B cell (primary cell): ENCODE data around the gene MAPRE2. TPM values are rescaled to one million over a fixed set of nuclear protein-coding genes. Genes with fewer than 3 reads are reported as not detected.

Experiments
- ATAC-seq: fragments of 200-7000 bp; cut with Tn5 transposase; one replicate; pipeline ENCODE4 v1.10.0; 2021; ENCODE audit warnings: low read depth, mild to moderate bottlenecking, moderate number of reproducible peaks, moderate library complexity
- CTCF ChIA-PET: fragments of 350-600 bp; sonication (Branson Sonifier 250); formaldehyde crosslinking; loops from one replicate; lab custom pipeline; 2021; ENCODE audit warnings: antibody characterized with exemption, inconsistent platforms; lab: Charles Lee
- POLR2A ChIA-PET: fragments of 350-600 bp; sonication (Branson Sonifier 250); formaldehyde crosslinking; loops from one replicate; lab custom pipeline; 2021; ENCODE audit warnings: antibody characterized with exemption; lab: Charles Lee
- DNase-seq: peaks from one replicate; pipeline ENCODE4 v3.0.0; 2013
- H2AFZ ChIP-seq: 2 replicates; pipeline ENCODE4 v1.6.1; 2012; ENCODE audit warnings: mild to moderate bottlenecking, low read depth, low read length; ENCODE audit not compliant: insufficient read depth, poor library complexity, severe bottlenecking
- H3K27ac ChIP-seq, 2 donors: 1 replicate in 1 of 2; 2 replicates in 1 of 2; pipeline ENCODE4 v1.5.1; 2012 to 2013; ENCODE audit warnings: low read length in 2 of 2, mild to moderate bottlenecking in 2 of 2, moderate library complexity in 1 of 2
- H3K27me3 ChIP-seq, 4 experiments: fragments of 200-600 bp in 1 of 4; sonication (generic) in 1 of 4; replicated peaks in 1 of 4; 1 replicate in 2 of 4; 2 replicates in 2 of 4; pipeline versions ENCODE4 v1.6.1 to v1.7.0; 2013 to 2016; ENCODE audit warnings: low read length in 3 of 4, mild to moderate bottlenecking in 2 of 4, mixed read lengths in 1 of 4, moderate library complexity in 1 of 4; ENCODE audit not compliant: insufficient read depth in 4 of 4, control insufficient read depth in 3 of 4; ENCODE audit errors: control extremely low read depth in 1 of 4
- H3K36me3 ChIP-seq, 2 experiments: replicated peaks in 1 of 2; 1 replicate in 1 of 2; 2 replicates in 1 of 2; pipeline versions ENCODE4 v1.6.1 to v1.7.1; 2013; ENCODE audit warnings: low read length in 1 of 2; ENCODE audit not compliant: insufficient read depth in 2 of 2, control insufficient read depth in 1 of 2; ENCODE audit errors: control extremely low read depth in 1 of 2, extremely low read depth in 1 of 2
- H3K4me1 ChIP-seq, 2 donors: fragments of 200-600 bp in 1 of 2; sonication (generic) in 1 of 2; 1 replicate in 1 of 2; 2 replicates in 1 of 2; pipeline versions ENCODE4 v1.5.1 to v1.6.1; 2013 to 2017; ENCODE audit warnings: low read length in 2 of 2; ENCODE audit not compliant: control insufficient read depth in 2 of 2, insufficient read depth in 2 of 2
- H3K4me2 ChIP-seq: replicated peaks from 2 replicates; pipeline ENCODE3; 2012; ENCODE audit warnings: mild to moderate bottlenecking, low read depth, low read length; ENCODE audit not compliant: poor library complexity, severe bottlenecking
- H3K4me3 ChIP-seq, 5 experiments: fragments of 200-600 bp in 1 of 5; sonication (generic) in 1 of 5; 1 replicate in 3 of 5; 2 replicates in 2 of 5; pipeline versions ENCODE4 v1.5.1 to v1.7.0; 2011 to 2016; ENCODE audit warnings: low read length in 4 of 5, mild to moderate bottlenecking in 4 of 5, low read depth in 2 of 5, control low read depth in 1 of 5, moderate library complexity in 1 of 5; ENCODE audit not compliant: insufficient read depth in 1 of 5; ENCODE audit errors: control extremely low read depth in 1 of 5, extremely low read depth in 1 of 5
- H3K79me2 ChIP-seq: fragments of 200-600 bp; sonication (generic); one replicate; pipeline ENCODE4 v1.6.0; 2016; ENCODE audit warnings: low read length; ENCODE audit not compliant: control insufficient read depth, insufficient read depth
- H3K9ac ChIP-seq: fragments of 200-600 bp; sonication (generic); 2 replicates; pipeline ENCODE4 v1.6.1; 2017; ENCODE audit warnings: mild to moderate bottlenecking, low read length, moderate library complexity
- H3K9me3 ChIP-seq, 3 donors: one replicate each; pipeline versions ENCODE4 v1.6.1 to v1.7.1; 2013; ENCODE audit warnings: low read length in 2 of 3; ENCODE audit not compliant: control insufficient read depth in 2 of 3, insufficient read depth in 1 of 3; ENCODE audit errors: control extremely low read depth in 1 of 3
- H4K20me1 ChIP-seq: 2 replicates; pipeline ENCODE4 v1.6.0; 2012; ENCODE audit warnings: mild to moderate bottlenecking, low read length; ENCODE audit not compliant: insufficient read depth, control insufficient read depth, poor library complexity, severe bottlenecking
- H3K27ac Mint-ChIP-seq: one replicate; pipeline ENCODE4 v1.8.0; 2021; ENCODE audit warnings: mixed read lengths
- H3K27me3 Mint-ChIP-seq: one replicate; pipeline ENCODE4 v1.8.0; 2021; ENCODE audit warnings: mixed read lengths
- H3K4me1 Mint-ChIP-seq: one replicate; pipeline ENCODE4 v1.8.0; 2021; ENCODE audit warnings: mixed read lengths
- H3K4me3 Mint-ChIP-seq: one replicate; pipeline ENCODE4 v1.8.0; 2021; ENCODE audit warnings: mixed read lengths
- H3K9me3 Mint-ChIP-seq: one replicate; pipeline ENCODE4 v1.8.0; 2022; ENCODE audit warnings: mixed read lengths; ENCODE audit not compliant: insufficient read depth
- CTCF ChIP-seq: fragments of 200-600 bp; IDR thresholded peaks from one replicate; pipeline ENCODE4 v1.8.0; 2022; ENCODE audit warnings: antibody characterized with exemption, mild to moderate bottlenecking
- EZH2 ChIP-seq: IDR thresholded peaks from 2 replicates; pipeline ENCODE4 v1.6.1; 2012; ENCODE audit warnings: borderline replicate concordance, low read depth, mild to moderate bottlenecking, moderate library complexity, low read length; ENCODE audit not compliant: insufficient read depth, poor library complexity, severe bottlenecking
- WGBS: methylation state at CpG from one replicate; pipeline ENCODE4 v1.1.5; 2013; ENCODE audit warnings: missing lambda C conversion rate; ENCODE audit not compliant: insufficient coverage; 5-methylcytosine and 5-hydroxymethylcytosine counted together
- intact Hi-C: fragments of 100-400 bp; cut with micrococcal nuclease; formaldehyde crosslinking; loops from one replicate; pipeline ENCODE4 v1.10.0; 2022
- polyA plus RNA-seq: library from polyadenylated mRNA; depleted of rRNA; stranded (reverse); fragments of >200 nt; gene quantifications from 2 replicates; pipeline ENCODE4 v1.2.3, GENCODE V29; 2012
- total RNA-seq, 2 donors: library from RNA; stranded (reverse); fragments of 120-200 nt in 1 of 2; gene quantifications; 1 replicate in 1 of 2; 2 replicates in 1 of 2; pipeline versions ENCODE4 v1.2.3 to v1.2.4, GENCODE V29; 2013 to 2022

Gene MAPRE2
- total and polyA plus RNA-seq, 2 donors (not counting 1 experiment from before 2014, with no cell fraction given): 36.7 to 63.3 TPM

- TF ChIP-seq CTCF: no peak
- no peak for TF ChIP-seq EZH2
- H3K27ac ChIP-seq: no peak overlapping the region
- DNase-seq (no peak), ATAC-seq (no peak)
- no peak overlapping the region for H3K4me3 ChIP-seq
- no peak overlapping the region for H3K9ac ChIP-seq
- no peaks in the 10 kb centered on the region for H3K27me3 Mint-ChIP-seq
- no peaks in the 10 kb centered on the region for H3K9me3 Mint-ChIP-seq
- peaks cover 10% of the 10 kb centered on the region for H4K20me1 ChIP-seq
- intact Hi-C loops: no loop called here
- no peaks in the 10 kb centered on the region for H3K9me3 ChIP-seq
- no peak overlapping the region for H3K4me3 Mint-ChIP-seq
- H3K4me2 ChIP-seq: no peak overlapping the region
- 100% methylated on average over 2 of the region's 2 CpGs for WGBS
- H3K27me3 ChIP-seq: no peaks in the 10 kb centered on the region
- POLR2A ChIA-PET: no interaction called here
- peaks cover 21% of the 10 kb centered on the region for H3K4me1 Mint-ChIP-seq
- H3K79me2 ChIP-seq: no peaks in the 10 kb centered on the region
- CTCF ChIA-PET: interaction anchor here (1.3 to 1.5 kb wide), 3 partner anchors 9 to 111 kb away, joined by 3 to 5 read pairs (median 4); no protein-coding TSS in a partner anchor
- H3K4me1 ChIP-seq: peaks cover 14 to 17% of the 10 kb centered on the region in 2 donors
- no peak overlapping the region for H2AFZ ChIP-seq
- H3K27ac Mint-ChIP-seq: no peak overlapping the region
- H3K36me3 ChIP-seq: peaks cover 29 to 84% of the 10 kb centered on the region in 2 experiments
These were observed 95.7 kb downstream of the MAPRE2 start for GRCh38 chr18:35136885-35137284.

DNA sequence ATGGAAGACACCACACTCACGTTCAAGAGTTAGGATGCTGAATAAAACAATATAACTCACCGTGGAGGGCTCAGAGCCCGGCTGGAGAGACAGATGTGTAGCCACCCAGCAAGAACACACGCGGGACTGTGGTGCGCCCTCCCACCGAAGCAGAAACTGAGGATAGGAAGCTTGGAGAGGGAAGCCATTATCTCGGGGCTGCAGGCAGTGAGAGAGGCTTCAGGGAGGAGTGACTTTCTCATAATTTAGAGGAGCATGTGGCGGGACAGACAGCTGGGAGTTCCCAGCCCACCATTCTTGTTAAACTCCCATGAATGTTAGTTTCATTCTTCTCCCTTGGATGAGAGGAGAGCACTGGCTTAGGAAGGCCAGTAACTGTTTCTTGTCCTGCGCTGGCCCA is 96.4 kb downstream of the MAPRE2 start:
- POLR2A ChIA-PET: no interaction called here
- H3K79me2 ChIP-seq: no peaks in the 10 kb centered on the region
- TF ChIP-seq EZH2: no peak
- no peak for TF ChIP-seq CTCF
- no peak overlapping the region for H3K4me3 ChIP-seq
- 93% methylated on average over 4 of the region's 10 CpGs for WGBS
- no peak overlapping the region for H2AFZ ChIP-seq
- H3K27ac ChIP-seq: no peak overlapping the region
- H3K4me1 Mint-ChIP-seq: peaks cover 28% of the 10 kb centered on the region
- no peak overlapping the region for H3K27ac Mint-ChIP-seq
- intact Hi-C loops: no loop called here
- H3K9ac ChIP-seq: no peak overlapping the region
- no peaks in the 10 kb centered on the region for H3K27me3 Mint-ChIP-seq
- peaks cover 22 to 25% of the 10 kb centered on the region in 2 donors for H3K4me1 ChIP-seq
- peaks cover 29 to 78% of the 10 kb centered on the region in 2 experiments for H3K36me3 ChIP-seq
- peaks cover 8% of the 10 kb centered on the region for H4K20me1 ChIP-seq
- CTCF ChIA-PET: interaction anchor here (1.3 to 1.8 kb wide), 4 partner anchors 8 to 111 kb away, joined by 3 to 8 read pairs (median 4); no protein-coding TSS in a partner anchor
- H3K4me2 ChIP-seq: no peak overlapping the region
- DNase-seq (no peak), ATAC-seq (no peak)
- no peaks in the 10 kb centered on the region for H3K9me3 Mint-ChIP-seq
- H3K4me3 Mint-ChIP-seq: no peak overlapping the region
- H3K27me3 ChIP-seq: no peaks in the 10 kb centered on the region
- no peaks in the 10 kb centered on the region for H3K9me3 ChIP-seq
